Activated B cell treated with CpG ODN at 0.5 μM for 24 hours (primary cell): Measurements from ENCODE around the gene E2F3. TPM values are rescaled to one million over a fixed set of nuclear protein-coding genes. Genes with fewer than 3 reads are reported as not detected.

Experiments
- ATAC-seq: fragments of 200-7000 bp; cut with Tn5 transposase; one replicate; pipeline ENCODE4 v1.10.0; 2021; ENCODE audit warnings: low read depth, mild to moderate bottlenecking, moderate library complexity
- CTCF ChIA-PET: fragments of 350-600 bp; sonication (Branson Sonifier 250); formaldehyde crosslinking; loops from one replicate; lab custom pipeline; 2021; ENCODE audit warnings: antibody characterized with exemption; lab: Charles Lee
- POLR2A ChIA-PET: fragments of 350-600 bp; sonication (Branson Sonifier 250); formaldehyde crosslinking; loops from one replicate; lab custom pipeline; 2021; ENCODE audit warnings: antibody characterized with exemption; lab: Charles Lee
- DNase-seq: peaks from one replicate; pipeline ENCODE4 v3.0.0; 2022
- H3K27ac Mint-ChIP-seq: one replicate; pipeline ENCODE4 v1.8.0; 2020; ENCODE audit warnings: mixed read lengths
- H3K27me3 Mint-ChIP-seq: one replicate; pipeline ENCODE4 v1.8.0; 2021; ENCODE audit warnings: mixed read lengths
- H3K36me3 Mint-ChIP-seq: one replicate; pipeline ENCODE4 v1.8.0; 2021; ENCODE audit warnings: low read depth, mixed read lengths
- H3K4me1 Mint-ChIP-seq: one replicate; pipeline ENCODE4 v1.8.0; 2021; ENCODE audit warnings: mixed read lengths
- H3K4me3 Mint-ChIP-seq: one replicate; pipeline ENCODE4 v1.8.0; 2020; ENCODE audit warnings: mild to moderate bottlenecking, mixed read lengths
- H3K9me3 Mint-ChIP-seq: one replicate; pipeline ENCODE4 v1.8.0; 2020; ENCODE audit warnings: mixed read lengths
- CTCF ChIP-seq: fragments of 200-600 bp; IDR thresholded peaks from one replicate; pipeline ENCODE4 v1.8.0; 2022; ENCODE audit warnings: antibody characterized with exemption, mild to moderate bottlenecking
- intact Hi-C: fragments of 100-400 bp; cut with micrococcal nuclease; formaldehyde crosslinking; loops from one replicate; pipeline ENCODE4 v1.15.1; 2024
- total RNA-seq: library from RNA; stranded (reverse); gene quantifications from 2 replicates; pipeline ENCODE4 v1.2.3, GENCODE V29; 2022

E2F3 gene
- total RNA-seq, 1 donor from 2014 or later: 15.6 TPM

- DNase-seq (no peak), ATAC-seq (peak; percentile 3)
- H3K27me3 Mint-ChIP-seq: no peaks in the 10 kb centered on the region
- H3K36me3 Mint-ChIP-seq: peaks cover 15% of the 10 kb centered on the region
- peak overlapping the region; percentile 95 for H3K27ac Mint-ChIP-seq
- peak overlapping the region; percentile 96 for H3K4me3 Mint-ChIP-seq
- CTCF ChIA-PET: interaction anchor here (0.7 to 3.1 kb wide), 22 partner anchors 8 to 275 kb away, joined by 3 to 34 read pairs (median 4); partner anchors contain the start of gene CDKAL1
- H3K9me3 Mint-ChIP-seq: no peaks in the 10 kb centered on the region
- intact Hi-C loops: loop anchor here (1.0 to 10.0 kb wide), 7 partner anchors 24 to 1189 kb away; partner anchors contain the start of genes CDKAL1 and SOX4
- no peak for TF ChIP-seq CTCF
- peaks cover 39% of the 10 kb centered on the region for H3K4me1 Mint-ChIP-seq
- POLR2A ChIA-PET: interaction anchor here (0.6 to 3.0 kb wide), 12 partner anchors 13 to 1189 kb away, joined by 3 to 52 read pairs (median 5); partner anchors contain the start of genes CDKAL1, MBOAT1 and SOX4
These were observed 2.3 kb downstream of the E2F3 start for GRCh38 chr6:20403766-20404640.

GRCh38 chr6:20404641-20405032 is 3.0 kb downstream of the E2F3 start:
- Mint-ChIP-seq H3K27ac (peak overlapping the region; percentile 95), H3K27me3 (no peaks in the 10 kb centered on the region), H3K4me1 (peaks cover 45% of the 10 kb centered on the region), H3K4me3 (peak overlapping the region; percentile 96), H3K9me3 (no peaks in the 10 kb centered on the region), H3K36me3 (peaks cover 15% of the 10 kb centered on the region)
- DNase-seq (peak; percentile 23), ATAC-seq (peak; percentile 22)
- CTCF ChIA-PET: interaction anchor here (0.6 to 3.1 kb wide), 23 partner anchors 8 to 276 kb away, joined by 3 to 34 read pairs (median 4); partner anchors contain the start of gene CDKAL1
- TF ChIP-seq CTCF: no peak
- POLR2A ChIA-PET: interaction anchor here (0.9 to 3.0 kb wide), 5 partner anchors 26 to 130 kb away, joined by 4 to 52 read pairs (median 6); partner anchors contain the start of gene CDKAL1
- intact Hi-C loops: loop anchor here (1.0 to 10.0 kb wide), 6 partner anchors 24 to 1189 kb away; partner anchors contain the start of gene SOX4

- no peaks in the 10 kb centered on the region for H3K9me3 Mint-ChIP-seq
- no peak for ATAC-seq
- intact Hi-C loops: loop anchor here (10.0 kb wide), 1 partner anchor 596 kb away; no protein-coding TSS in a partner anchor
- ChIA-PET CTCF (interaction anchor here (1.1 kb wide), 1 partner anchor 119 kb away, joined by 4 read pairs; no protein-coding TSS in a partner anchor), POLR2A (no interaction called here)
- H3K27ac Mint-ChIP-seq: peak overlapping the region; percentile 90
- no peaks in the 10 kb centered on the region for H3K27me3 Mint-ChIP-seq
- H3K4me3 Mint-ChIP-seq: no peak overlapping the region
- peaks cover 51% of the 10 kb centered on the region for H3K4me1 Mint-ChIP-seq
- no peak for TF ChIP-seq CTCF
- peaks cover 18% of the 10 kb centered on the region for H3K36me3 Mint-ChIP-seq
- no peak for DNase-seq
These were observed 7.2 kb downstream of the E2F3 start for GRCh38 chr6:20408851-20409250.

GRCh38 chr6:20409427-20409971 is 7.8 kb downstream of the E2F3 start:
- Mint-ChIP-seq H3K4me3 (peak overlapping the region; percentile 72), H3K4me1 (peaks cover 47% of the 10 kb centered on the region), H3K27me3 (no peaks in the 10 kb centered on the region), H3K27ac (peak overlapping the region; percentile 90), H3K9me3 (no peaks in the 10 kb centered on the region), H3K36me3 (peaks cover 14% of the 10 kb centered on the region)
- ATAC-seq (peak; percentile 98), DNase-seq (no peak)
- TF ChIP-seq CTCF: no peak
- POLR2A ChIA-PET: interaction anchor here (1.6 kb wide), 1 partner anchor 90 kb away, joined by 8 read pairs; no protein-coding TSS in a partner anchor
- CTCF ChIA-PET: interaction anchor here (1.1 kb wide), 1 partner anchor 118 kb away, joined by 4 read pairs; no protein-coding TSS in a partner anchor
- intact Hi-C loops: loop anchor here (10.0 kb wide), 1 partner anchor 595 kb away; no protein-coding TSS in a partner anchor
